ENCODE results near the gene MSL2. TPM values are rescaled to one million over a fixed set of nuclear protein-coding genes. Genes with fewer than 3 reads are reported as not detected.

Gene MSL2
- total and polyA plus RNA-seq, 2 of the 8 experiments (the other 6 are each of a cell fraction or from before 2014, with no cell fraction given): 9.1 to 41.8 TPM

- Histone ChIP-seq H3K27ac (ENCODE audit: low read depth, low read length) (no peak overlapping the region), H3K4me3 (ENCODE audit: extremely low read depth in 1 of 4, insufficient read depth in 2 of 4, low read depth in 3 of 4, low read length in 4 of 4) (no peak overlapping the region), H3K4ac (replicated peaks; ENCODE audit: insufficient read length, low read depth, low read length) (no peak overlapping the region), H3K14ac (ENCODE audit: insufficient read length) (no peak overlapping the region), H3K79me1 (ENCODE audit: low read depth, low read length) (peaks cover 3% of the 10 kb centered on the region; the same call in 1 of the 2 replicates), H2BK5ac (ENCODE audit: low read depth, low read length) (no peak overlapping the region), H3K9me3 (ENCODE audit: insufficient read depth in 2 of 2, low read depth in 1 of 2, low read length in 1 of 2) (no peaks in the 10 kb centered on the region), H3K4me1 (replicated peaks in 1 of 4; ENCODE audit: control insufficient read depth in 3 of 4, insufficient read depth in 4 of 4, low read length in 3 of 4) (no peaks in the 10 kb centered on the region), H3K79me2 (ENCODE audit: control insufficient read depth in 1 of 2, insufficient read depth in 2 of 2, low read length in 2 of 2) (peaks cover 5 to 73% of the 10 kb centered on the region in 2 experiments; a peak in 3 of 4 replicates), H2BK15ac (ENCODE audit: low read length) (no peak overlapping the region), H4K5ac (ENCODE audit: insufficient read length, low read depth, low read length) (no peak overlapping the region), H3K36me3 (ENCODE audit: control insufficient read depth in 2 of 4, insufficient read depth in 4 of 4, low read length in 3 of 4) (peaks cover 0 to 20% (median 12%) of the 10 kb centered on the region in 4 experiments; a peak in 6 of 8 replicates), H2AFZ (ENCODE audit: low read length) (no peak overlapping the region), H4K20me1 (replicated peaks in 1 of 2; ENCODE audit: control insufficient read depth in 1 of 2, insufficient read depth in 2 of 2, low read length in 2 of 2) (peaks cover 7 to 15% of the 10 kb centered on the region in 2 experiments), H4K8ac (ENCODE audit: extremely low read depth, insufficient read depth, low read length) (no peak overlapping the region), H2BK20ac (ENCODE audit: low read length) (no peak overlapping the region), H3K18ac (ENCODE audit: extremely low read depth, low read length) (no peak overlapping the region), H4K91ac (replicated peaks; ENCODE audit: insufficient read length, low read length) (no peak overlapping the region), H2AK5ac (ENCODE audit: low read depth, low read length) (no peak overlapping the region), H3K27me3 (replicated peaks in 1 of 4; ENCODE audit: control insufficient read depth in 3 of 4, extremely low read depth in 1 of 4, insufficient read depth in 3 of 4, low read length in 3 of 4) (no peaks in the 10 kb centered on the region), H3K9ac (replicated peaks in 1 of 4; ENCODE audit: extremely low read depth in 1 of 4, low read depth in 3 of 4, low read length in 3 of 4) (no peak overlapping the region), H3K56ac (replicated peaks; ENCODE audit: insufficient read length, low read depth, low read length) (no peak overlapping the region), H3K23me2 (ENCODE audit: low read depth, low read length) (no peaks in the 10 kb centered on the region), H2BK12ac (ENCODE audit: low read depth, low read length) (no peak overlapping the region), H2BK120ac (replicated peaks; ENCODE audit: low read depth, low read length) (no peak overlapping the region), H3K23ac (ENCODE audit: insufficient read length) (no peak overlapping the region), H3K4me2 (ENCODE audit: insufficient read depth in 1 of 2, low read depth in 2 of 2, low read length in 2 of 2) (no peak overlapping the region)
- CTCF ChIA-PET (ENCODE audit: partially characterized antibody): no interaction called here
- WGBS, 2 experiments (ENCODE audit: extremely low coverage in 1 of 2, insufficient coverage in 1 of 2, insufficient read length in 1 of 2, insufficient replicate concordance in 2 of 2, low coverage in 1 of 2, low lambda C conversion rate in 2 of 2, missing lambda C conversion rate in 1 of 2): 92% methylated on average over 4 of the region's 4 CpGs; no CpG with 5 or more reads in 1 of the 2 experiments
- FAIRE-seq (no peak), DNase-seq (ENCODE audit: low read depth in 1 of 2, low spot score in 2 of 2) (no peak)
- POLR2A ChIA-PET (ENCODE audit: partially characterized antibody): no interaction called here
- TF ChIP-seq TAF7 (optimal IDR thresholded peaks at IDR 0.05; ENCODE audit: borderline replicate concordance, low read depth, low read length): no peak
- TF ChIP-seq NANOG (IDR thresholded peaks at IDR 0.05; ENCODE audit: insufficient read depth, low read depth, low read length, poor library complexity, severe bottlenecking): no peak
- TF ChIP-seq CEBPB (IDR thresholded peaks at IDR 0.05; ENCODE audit: low read depth, low read length): no peak
- TF ChIP-seq EGR1 (IDR thresholded peaks at IDR 0.05; ENCODE audit: borderline replicate concordance, low read depth, low read length): no peak
- no peak for TF ChIP-seq KDM4A (IDR thresholded peaks at IDR 0.05; ENCODE audit: low read depth, low read length, severe bottlenecking)
Observed at GRCh38 chr3:136152176-136152843, 43.8 kb downstream of the MSL2 start.
